DMS79 (cell line): Measurements from ENCODE around the gene PSTPIP2.
A peak's percentile ranks its signal among the peaks of the same experiment; 100 is the strongest.
"Not testable (repeated sequence)": the region's sequence is repeated elsewhere in the genome, so short reads cannot be mapped to it uniquely, and the experiment has no call there.

Source experiments
- DNase-seq: peaks from one replicate; lab custom pipeline; 2025; lab: John Stamatoyannopoulos, UW

The PSTPIP2 gene

GRCh38 chr18:46071653-46072375 lies at the start of gene PSTPIP2:
PSTPIP2 (minus strand) TSS chr18:46072260; CDS start chr18:46072188, 72 bp downstream.
- no peak for DNase-seq

GRCh38 chr18:46113751-46114150 lies 41.7 kb upstream of the PSTPIP2 start:
- DNase-seq: no peak

GRCh38 chr18:46110406-46110805 lies 38.3 kb upstream of the PSTPIP2 start:
- DNase-seq: no peak

GRCh38 chr18:46109386-46109785 lies 37.3 kb upstream of the PSTPIP2 start:
- DNase-seq: no peak

- DNase-seq: peak; percentile 90
These were observed 32.3 kb upstream of the PSTPIP2 start, which contains the start of gene HAUS1 for GRCh38 chr18:46104128-46104911. HAUS1 (plus strand) TSS chr18:46104385; CDS start chr18:46104412, 27 bp downstream.

- DNase-seq: no peak
These were observed 27.4 kb upstream of the PSTPIP2 start for GRCh38 chr18:46099463-46099862.

GRCh38 chr18:46098616-46098933 lies 26.5 kb upstream of the PSTPIP2 start:
- DNase-seq: no peak

GRCh38 chr18:46097801-46098615 lies 25.9 kb upstream of the PSTPIP2 start, which contains the start of gene ATP5F1A:
ATP5F1A (minus strand) TSS chr18:46098296; CDS start chr18:46098231, 65 bp downstream.
- peak; percentile 83 for DNase-seq

GRCh38 chr18:46097431-46097800 lies 25.4 kb upstream of the PSTPIP2 start:
- no peak for DNase-seq

- no peak for DNase-seq
These were observed 24.7 kb upstream of the PSTPIP2 start for GRCh38 chr18:46096651-46097300.

- no peak for DNase-seq
These were observed 23.5 kb upstream of the PSTPIP2 start for GRCh38 chr18:46095532-46095931.

GRCh38 chr18:46088501-46088900 lies 16.4 kb upstream of the PSTPIP2 start:
- DNase-seq: not testable (repeated sequence)

- no peak for DNase-seq
These were observed 12.4 kb upstream of the PSTPIP2 start for GRCh38 chr18:46084431-46084830.

GRCh38 chr18:46080156-46080555 lies 8.1 kb upstream of the PSTPIP2 start:
- no peak for DNase-seq

GRCh38 chr18:46079336-46079735 lies 7.3 kb upstream of the PSTPIP2 start:
- no peak for DNase-seq

- peak; percentile 7 for DNase-seq
These were observed 1.6 kb upstream of the PSTPIP2 start for GRCh38 chr18:46073474-46074331.

GRCh38 chr18:46072959-46073358 lies 899 bp upstream of the PSTPIP2 start:
- DNase-seq: no peak

GRCh38 chr18:46072376-46072867 lies 362 bp upstream of the PSTPIP2 start:
- no peak for DNase-seq

- no peak for DNase-seq
These were observed 1.0 kb downstream of the PSTPIP2 start for GRCh38 chr18:46070815-46071652.

GRCh38 chr18:46070232-46070631 lies 1.8 kb downstream of the PSTPIP2 start:
- no peak for DNase-seq
